Keratinocyte (primary cell): ENCODE measurements around the gene DLK2.

Source experiments
- EZH2 ChIP-seq: IDR thresholded peaks from one replicate; pipeline ENCODE4 v1.6.1; 2012; ENCODE audit warnings: inconsistent platforms, mild to moderate bottlenecking, low read length, moderate library complexity
- TF ChIP-seq, protein P1 (sequence below), 3 experiments: IDR thresholded peaks in 1 of 3; conservative IDR thresholded peaks in 1 of 3; optimal IDR thresholded peaks in 1 of 3; 2 replicates in 2 of 3; 3 replicates in 1 of 3; pipeline versions ENCODE3 to v1.5.1; 2011; ENCODE audit warnings: low read length in 3 of 3, mild to moderate bottlenecking in 3 of 3, moderate library complexity in 2 of 3, control low read depth in 1 of 3, inconsistent platforms in 1 of 3; ENCODE audit not compliant: insufficient read depth in 2 of 3; ENCODE audit errors: extremely low read depth in 1 of 3

DNA sequence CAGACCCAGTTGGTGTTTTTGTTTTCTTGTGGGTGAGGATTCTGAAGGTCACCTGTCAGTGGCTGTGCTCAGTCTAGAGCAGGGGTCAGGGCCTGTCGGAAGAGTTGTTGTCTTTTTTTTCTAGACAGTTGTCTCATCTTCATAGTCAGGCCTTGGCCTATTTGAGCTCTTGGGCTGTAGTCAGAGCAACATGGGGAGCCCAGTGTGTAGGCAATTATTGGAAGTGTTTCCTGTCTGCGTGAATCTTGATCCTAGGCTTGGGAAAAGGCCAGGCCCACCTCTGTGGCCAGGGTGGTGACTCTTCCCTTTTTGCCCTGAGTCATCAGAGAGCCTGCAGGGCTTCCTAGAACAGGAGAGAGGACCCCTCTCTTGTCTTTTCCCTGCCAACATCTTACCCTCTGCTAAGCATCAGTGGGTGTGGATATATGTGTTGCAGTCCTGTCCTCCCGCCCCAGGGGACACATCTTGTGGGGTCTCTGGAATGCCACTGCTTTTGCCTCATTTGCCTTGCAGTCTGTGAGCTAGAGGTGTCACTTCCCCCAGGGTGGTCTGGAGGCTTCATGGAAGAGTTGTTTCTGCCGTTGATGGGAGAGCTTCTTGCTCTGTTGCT, 33.4 kb upstream of the DLK2 start:
- TF ChIP-seq EZH2: no peak
- TF ChIP-seq, protein P1, sequence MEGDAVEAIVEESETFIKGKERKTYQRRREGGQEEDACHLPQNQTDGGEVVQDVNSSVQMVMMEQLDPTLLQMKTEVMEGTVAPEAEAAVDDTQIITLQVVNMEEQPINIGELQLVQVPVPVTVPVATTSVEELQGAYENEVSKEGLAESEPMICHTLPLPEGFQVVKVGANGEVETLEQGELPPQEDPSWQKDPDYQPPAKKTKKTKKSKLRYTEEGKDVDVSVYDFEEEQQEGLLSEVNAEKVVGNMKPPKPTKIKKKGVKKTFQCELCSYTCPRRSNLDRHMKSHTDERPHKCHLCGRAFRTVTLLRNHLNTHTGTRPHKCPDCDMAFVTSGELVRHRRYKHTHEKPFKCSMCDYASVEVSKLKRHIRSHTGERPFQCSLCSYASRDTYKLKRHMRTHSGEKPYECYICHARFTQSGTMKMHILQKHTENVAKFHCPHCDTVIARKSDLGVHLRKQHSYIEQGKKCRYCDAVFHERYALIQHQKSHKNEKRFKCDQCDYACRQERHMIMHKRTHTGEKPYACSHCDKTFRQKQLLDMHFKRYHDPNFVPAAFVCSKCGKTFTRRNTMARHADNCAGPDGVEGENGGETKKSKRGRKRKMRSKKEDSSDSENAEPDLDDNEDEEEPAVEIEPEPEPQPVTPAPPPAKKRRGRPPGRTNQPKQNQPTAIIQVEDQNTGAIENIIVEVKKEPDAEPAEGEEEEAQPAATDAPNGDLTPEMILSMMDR (optimal IDR thresholded peaks at IDR 0.05 in 1 of 3, IDR thresholded peaks at IDR 0.05 in 1 of 3, conservative IDR thresholded peaks at IDR 0.05 in 1 of 3; ENCODE audit: extremely low read depth in 1 of 3, insufficient read depth in 2 of 3, low read length in 3 of 3): no peak
